ENCODE results near the gene CAPRIN1. TPM values are rescaled to one million over a fixed set of nuclear protein-coding genes. Genes with fewer than 3 reads are reported as not detected.

The CAPRIN1 gene
- total RNA-seq, 1 donor: 225 TPM

Other genes with a start within 250 kb of the CAPRIN1 start
- gene LMO2, start 159.7 kb upstream of the CAPRIN1 start, total RNA-seq: 1.4 and 2.1 TPM in 2 replicates
- gene NAT10, start 53.9 kb downstream of the CAPRIN1 start, total RNA-seq: 19.4 and 20.6 TPM in 2 replicates